Measurements from ENCODE around the gene CTDSPL. TPM values are rescaled to one million over a fixed set of nuclear protein-coding genes. Genes with fewer than 3 reads are reported as not detected.
A peak's percentile ranks its signal among the peaks of the same experiment; 100 is the strongest.

The CTDSPL gene, protein sequence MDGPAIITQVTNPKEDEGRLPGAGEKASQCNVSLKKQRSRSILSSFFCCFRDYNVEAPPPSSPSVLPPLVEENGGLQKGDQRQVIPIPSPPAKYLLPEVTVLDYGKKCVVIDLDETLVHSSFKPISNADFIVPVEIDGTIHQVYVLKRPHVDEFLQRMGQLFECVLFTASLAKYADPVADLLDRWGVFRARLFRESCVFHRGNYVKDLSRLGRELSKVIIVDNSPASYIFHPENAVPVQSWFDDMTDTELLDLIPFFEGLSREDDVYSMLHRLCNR
- total RNA-seq (2021; fragmentation: NEBNext Ultra II Directional; extraction: Animal tissue kit (Norgen Biotek cat#: 25700)) (42.2 and 42.8 TPM in 2 replicates), polyA plus RNA-seq (2011; rRNA removed) (19.6 and 20.3 TPM in 2 replicates), polyA minus RNA-seq (2011; rRNA and poly(A)+ RNA removed) (45.2 and 57.2 TPM in 2 replicates)
- 22.2 TPM for polyA plus RNA-seq (2011; cell fraction: cytosol; rRNA removed)
- polyA plus RNA-seq (2011; cell fraction: nucleus; rRNA removed) = 20.5 TPM
- polyA plus RNA-seq (2012, experiment 1 of 2) = 25.2 to 32.1 TPM (median 28.0 TPM) in 4 replicates
- polyA plus RNA-seq (2012, experiment 2 of 2) = 14.3 TPM
- 19.7 TPM for polyA plus RNA-seq (2013, experiment 1 of 2)
- polyA plus RNA-seq (2013, experiment 2 of 2) = 20.6 TPM
- polyA minus RNA-seq (2011; cell fraction: cytosol; rRNA and poly(A)+ RNA removed) = 26.3 TPM
- polyA minus RNA-seq (2011; cell fraction: nucleus; rRNA and poly(A)+ RNA removed) = 14.2 TPM
- long read RNA-seq, experiment 1, full-length matches to known transcripts = 8 of 41 reads
- long read RNA-seq, experiment 1, partial matches to known transcripts = 4 of 41 reads
- long read RNA-seq, experiment 1, other reads (novel, unspliced or antisense) = 29 of 41 reads
- long read RNA-seq, experiment 2, partial matches to known transcripts = 2 of 4 reads
- long read RNA-seq, experiment 2, other reads (novel, unspliced or antisense) = 2 of 4 reads

DNA sequence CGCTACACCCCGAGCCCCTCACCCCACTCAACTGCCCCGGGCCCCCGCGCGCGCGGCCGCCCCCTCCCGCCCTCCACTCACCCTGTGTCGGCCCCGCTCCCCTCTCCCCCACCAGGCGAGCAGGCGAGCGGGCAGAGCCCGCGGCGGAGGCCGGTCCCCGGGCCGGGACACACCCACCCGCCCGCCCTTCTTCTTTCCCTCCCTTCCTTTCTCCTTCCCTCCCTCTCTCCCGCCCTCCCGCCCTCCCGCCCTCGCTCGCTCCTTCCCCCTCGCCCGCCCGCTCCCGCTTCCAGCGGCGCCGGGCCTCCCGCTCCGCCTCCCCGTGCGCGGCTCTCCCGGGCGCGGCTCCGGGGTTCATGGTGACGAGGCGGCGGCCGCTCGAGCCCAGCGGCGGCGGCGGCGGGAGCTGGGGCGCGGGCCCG, at the start of gene CTDSPL:
TSS of gene CTDSPL (plus strand) at position 261 of the 422 bp plus-strand sequence. CDS start 320 bp downstream, outside the sequence.
- peak within 1 kb of the TSS; percentile 98 for H2BK12ac ChIP-seq (ENCODE audit: low read depth, low read length)
- H3K23me2 ChIP-seq (ENCODE audit: low read depth, low read length) = peaks cover 14% of the 10 kb centered on the region
- peak within 1 kb of the TSS; percentile 76 for H4K91ac ChIP-seq (replicated peaks; ENCODE audit: insufficient read length, low read length)
- no peak within 1 kb of the TSS for H3K14ac ChIP-seq (ENCODE audit: insufficient read length)
- H2AK5ac ChIP-seq (ENCODE audit: low read depth, low read length) = peak within 1 kb of the TSS; percentile 7
- ChIA-PET CTCF (ENCODE audit: partially characterized antibody) (no interaction called here), POLR2A (ENCODE audit: partially characterized antibody) (interaction anchor here (0.6 kb wide), 1 partner anchor 103 kb away, joined by 3 read pairs; no protein-coding TSS in a partner anchor)
- peak within 1 kb of the TSS; percentile 52 for H2BK120ac ChIP-seq (replicated peaks; ENCODE audit: low read depth, low read length)
- H2BK5ac ChIP-seq (ENCODE audit: low read depth, low read length) = peak within 1 kb of the TSS; percentile 90
- peak within 1 kb of the TSS; percentile 92 for H3K4ac ChIP-seq (replicated peaks; ENCODE audit: insufficient read length, low read depth, low read length)
- no peak within 1 kb of the TSS for H3K23ac ChIP-seq (ENCODE audit: insufficient read length)
- peak within 1 kb of the TSS; percentile 66 for H4K5ac ChIP-seq (ENCODE audit: insufficient read length, low read depth, low read length)
- H3K27me3 ChIP-seq (replicated peaks in 1 of 4; ENCODE audit: control insufficient read depth in 3 of 4, extremely low read depth in 1 of 4, insufficient read depth in 3 of 4, low read length in 3 of 4) = peaks cover 0 to 10% (median 7%) of the 10 kb centered on the region in 4 experiments; a peak in 4 of 7 replicates
- DNase-seq (ENCODE audit: low read depth in 1 of 2, low spot score in 2 of 2) (peak in 1 of 2 experiments; percentile 69), FAIRE-seq (no peak)
- H3K9me3 ChIP-seq (ENCODE audit: insufficient read depth in 2 of 2, low read depth in 1 of 2, low read length in 1 of 2) = peaks cover 0 to 5% of the 10 kb centered on the region in 2 experiments; a peak in 1 of 4 replicates
- TF ChIP-seq EZH2 (IDR thresholded peaks at IDR 0.05; ENCODE audit: low read depth, low read length, severe bottlenecking) (no peak), CHD2 (IDR thresholded peaks at IDR 0.05; ENCODE audit: low read length) (no peak), KDM4A (IDR thresholded peaks at IDR 0.05; ENCODE audit: low read depth, low read length, severe bottlenecking) (no peak), HDAC2 (IDR thresholded peaks at IDR 0.05; ENCODE audit: borderline replicate concordance in 1 of 2, low read depth in 2 of 2, low read length in 2 of 2) (no peak), RXRA (IDR thresholded peaks at IDR 0.05; ENCODE audit: insufficient read depth, low read depth, low read length) (no peak), SIX5 (IDR thresholded peaks at IDR 0.05; ENCODE audit: low read depth, low read length) (no peak)
- TF ChIP-seq, protein P1, sequence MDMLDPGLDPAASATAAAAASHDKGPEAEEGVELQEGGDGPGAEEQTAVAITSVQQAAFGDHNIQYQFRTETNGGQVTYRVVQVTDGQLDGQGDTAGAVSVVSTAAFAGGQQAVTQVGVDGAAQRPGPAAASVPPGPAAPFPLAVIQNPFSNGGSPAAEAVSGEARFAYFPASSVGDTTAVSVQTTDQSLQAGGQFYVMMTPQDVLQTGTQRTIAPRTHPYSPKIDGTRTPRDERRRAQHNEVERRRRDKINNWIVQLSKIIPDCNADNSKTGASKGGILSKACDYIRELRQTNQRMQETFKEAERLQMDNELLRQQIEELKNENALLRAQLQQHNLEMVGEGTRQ (IDR thresholded peaks at IDR 0.05; ENCODE audit: low read length) = no peak
- peaks cover 4 to 39% of the 10 kb centered on the region in 2 experiments for H3K79me2 ChIP-seq (ENCODE audit: control insufficient read depth in 1 of 2, insufficient read depth in 2 of 2, low read length in 2 of 2)
- peak within 1 kb of the TSS; percentile 96 for H3K18ac ChIP-seq (ENCODE audit: extremely low read depth, low read length)
- no peak within 1 kb of the TSS for H3K27ac ChIP-seq (ENCODE audit: low read depth, low read length)
- peaks cover 2 to 4% of the 10 kb centered on the region in 2 experiments for H4K20me1 ChIP-seq (replicated peaks in 1 of 2; ENCODE audit: control insufficient read depth in 1 of 2, insufficient read depth in 2 of 2, low read length in 2 of 2)
- H4K8ac ChIP-seq (ENCODE audit: extremely low read depth, insufficient read depth, low read length) = peak within 1 kb of the TSS; percentile 77
- peak within 1 kb of the TSS; percentile 61 to 94 (median 78) for H3K4me3 ChIP-seq (ENCODE audit: extremely low read depth in 1 of 4, insufficient read depth in 2 of 4, low read depth in 3 of 4, low read length in 4 of 4)
- H2BK20ac ChIP-seq (ENCODE audit: low read length) = peak within 1 kb of the TSS; percentile 56; the same call in 1 of the 2 replicates
- no peaks in the 10 kb centered on the region; the same call in 1 of the 2 replicates for H3K79me1 ChIP-seq (ENCODE audit: low read depth, low read length)
- H2BK15ac ChIP-seq (ENCODE audit: low read length) = peak within 1 kb of the TSS; percentile 99; the same call in 1 of the 2 replicates
- H3K9ac ChIP-seq (replicated peaks in 1 of 4; ENCODE audit: extremely low read depth in 1 of 4, low read depth in 3 of 4, low read length in 3 of 4) = peak within 1 kb of the TSS; percentile 38 to 70 (median 48)
- H3K4me1 ChIP-seq (replicated peaks in 1 of 4; ENCODE audit: control insufficient read depth in 3 of 4, insufficient read depth in 4 of 4, low read length in 3 of 4) = peaks cover 6 to 15% (median 11%) of the 10 kb centered on the region in 4 experiments
- H3K4me2 ChIP-seq (ENCODE audit: insufficient read depth in 1 of 2, low read depth in 2 of 2, low read length in 2 of 2) = peak within 1 kb of the TSS; percentile 98 to 100
- WGBS, 2 experiments (ENCODE audit: extremely low coverage in 1 of 2, insufficient coverage in 1 of 2, insufficient read length in 1 of 2, insufficient replicate concordance in 2 of 2, low coverage in 1 of 2, low lambda C conversion rate in 2 of 2, missing lambda C conversion rate in 1 of 2) = no CpG with 5 or more reads among the region's 57 CpGs
- peaks cover 0 to 2% (median 0%) of the 10 kb centered on the region in 4 experiments; a peak in 1 of 8 replicates for H3K36me3 ChIP-seq (ENCODE audit: control insufficient read depth in 2 of 4, insufficient read depth in 4 of 4, low read length in 3 of 4)
- H2AFZ ChIP-seq (ENCODE audit: low read length) = peak within 1 kb of the TSS; percentile 61; the same call in 1 of the 2 replicates
- peak within 1 kb of the TSS; percentile 48 for H3K56ac ChIP-seq (replicated peaks; ENCODE audit: insufficient read length, low read depth, low read length)
